Measurements from ENCODE around the gene LZTFL1.

Gene LZTFL1

GRCh38 chr3:45841757-45842491 is at the start of gene LZTFL1:
Gene LZTFL1 (minus strand): TSS chr3:45842119. CDS start chr3:45841991, 128 bp downstream.
- DNase-seq: peak; percentile 92

- DNase-seq: no peak
These were observed 48.5 kb upstream of the LZTFL1 start for GRCh38 chr3:45890405-45890804.

- no peak for DNase-seq
These were observed 47.4 kb upstream of the LZTFL1 start for GRCh38 chr3:45889337-45889736.

GRCh38 chr3:45887759-45888511 is 46.0 kb upstream of the LZTFL1 start:
- no peak for DNase-seq

GRCh38 chr3:45887285-45887684 is 45.4 kb upstream of the LZTFL1 start:
- DNase-seq: no peak

GRCh38 chr3:45885979-45886705 is 44.2 kb upstream of the LZTFL1 start, which contains the start of gene CCR9:
Gene CCR9 (plus strand): TSS chr3:45886543. CDS start chr3:45894934, 8,391 bp downstream.
- no peak for DNase-seq

GRCh38 chr3:45884368-45885201 is 42.7 kb upstream of the LZTFL1 start:
- DNase-seq: no peak

- no peak for DNase-seq
These were observed 39.4 kb upstream of the LZTFL1 start for GRCh38 chr3:45881078-45882022.

GRCh38 chr3:45880725-45881077 is 38.8 kb upstream of the LZTFL1 start:
- DNase-seq: no peak

- DNase-seq: no peak
These were observed 36.2 kb upstream of the LZTFL1 start for GRCh38 chr3:45878124-45878523.

GRCh38 chr3:45874677-45875346 is 32.9 kb upstream of the LZTFL1 start:
- DNase-seq: no peak

- no peak for DNase-seq
These were observed 31.7 kb upstream of the LZTFL1 start for GRCh38 chr3:45873638-45874037.

- DNase-seq: no peak
These were observed 31.1 kb upstream of the LZTFL1 start for GRCh38 chr3:45873036-45873435.

- no peak for DNase-seq
These were observed 30.6 kb upstream of the LZTFL1 start for GRCh38 chr3:45872569-45872968.

GRCh38 chr3:45871780-45872179 is 29.9 kb upstream of the LZTFL1 start:
- DNase-seq: no peak

- no peak for DNase-seq
These were observed 28.2 kb upstream of the LZTFL1 start for GRCh38 chr3:45870099-45870498.

GRCh38 chr3:45869638-45870037 is 27.7 kb upstream of the LZTFL1 start:
- no peak for DNase-seq

- DNase-seq: no peak
These were observed 26.7 kb upstream of the LZTFL1 start for GRCh38 chr3:45868650-45869049.

- peak; percentile 20 for DNase-seq
These were observed 26.3 kb upstream of the LZTFL1 start for GRCh38 chr3:45868213-45868612.

GRCh38 chr3:45865563-45865962 is 23.6 kb upstream of the LZTFL1 start:
- DNase-seq: no peak

Data from NCI-H526 treated with DMSO at 0.1 percent for 48 hours (cell line).